GM12875 (cell line): Measurements from ENCODE around the gene CHAT.

Experiments
- H3K4me3 ChIP-seq: one replicate; pipeline ENCODE4 v1.5.1; 2011; ENCODE audit warnings: low read depth, low read length, control low read depth
- TF ChIP-seq, protein P1 (sequence below): IDR thresholded peaks from 2 replicates; pipeline ENCODE4 v1.5.1; 2011; ENCODE audit warnings: low read depth, mild to moderate bottlenecking, control low read depth, inconsistent platforms, low read length, moderate library complexity, borderline replicate concordance; ENCODE audit not compliant: insufficient read depth

CHAT gene

DNA sequence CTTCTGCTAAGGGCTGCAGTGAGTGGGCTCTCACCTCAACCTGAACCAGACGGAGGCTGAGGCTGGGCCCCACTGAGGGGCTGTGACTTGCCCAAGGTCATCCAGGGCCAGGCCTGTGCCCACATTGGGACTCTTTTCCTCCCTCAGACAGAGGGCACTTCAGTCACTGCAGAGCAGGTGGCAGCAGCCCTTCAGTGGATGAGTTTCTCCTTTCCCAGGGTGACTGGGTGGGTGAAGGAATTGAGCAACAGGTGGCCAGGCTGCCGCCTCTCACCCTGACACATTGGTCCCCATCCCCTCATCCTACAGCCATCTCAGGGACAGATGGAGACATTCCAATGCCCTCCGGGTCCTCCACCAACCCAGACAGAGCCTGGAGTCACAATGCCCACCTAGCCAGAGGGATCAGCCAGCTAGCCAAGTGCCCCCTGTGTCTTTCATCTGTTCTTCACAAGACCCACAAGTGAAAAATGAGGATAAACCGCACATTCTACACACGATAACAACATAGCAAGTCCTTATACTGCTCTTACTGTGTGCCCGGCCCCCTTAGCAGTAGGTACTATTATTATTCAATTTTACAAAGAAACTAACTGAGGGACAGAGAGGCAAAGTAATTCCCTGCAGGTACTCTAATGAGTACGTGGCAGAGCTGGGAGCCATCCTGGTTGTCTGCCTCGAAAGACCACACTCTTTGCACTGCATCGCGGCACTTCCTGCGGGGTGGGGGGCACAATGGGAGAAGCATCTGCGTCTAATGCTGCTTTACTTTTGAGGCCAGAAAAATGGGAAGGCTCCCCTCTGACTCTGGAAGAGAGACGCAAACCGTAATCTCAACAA, 5.5 kb upstream of the CHAT start:
- H3K4me3 ChIP-seq, result no peak overlapping the region
- TF ChIP-seq, protein P1, sequence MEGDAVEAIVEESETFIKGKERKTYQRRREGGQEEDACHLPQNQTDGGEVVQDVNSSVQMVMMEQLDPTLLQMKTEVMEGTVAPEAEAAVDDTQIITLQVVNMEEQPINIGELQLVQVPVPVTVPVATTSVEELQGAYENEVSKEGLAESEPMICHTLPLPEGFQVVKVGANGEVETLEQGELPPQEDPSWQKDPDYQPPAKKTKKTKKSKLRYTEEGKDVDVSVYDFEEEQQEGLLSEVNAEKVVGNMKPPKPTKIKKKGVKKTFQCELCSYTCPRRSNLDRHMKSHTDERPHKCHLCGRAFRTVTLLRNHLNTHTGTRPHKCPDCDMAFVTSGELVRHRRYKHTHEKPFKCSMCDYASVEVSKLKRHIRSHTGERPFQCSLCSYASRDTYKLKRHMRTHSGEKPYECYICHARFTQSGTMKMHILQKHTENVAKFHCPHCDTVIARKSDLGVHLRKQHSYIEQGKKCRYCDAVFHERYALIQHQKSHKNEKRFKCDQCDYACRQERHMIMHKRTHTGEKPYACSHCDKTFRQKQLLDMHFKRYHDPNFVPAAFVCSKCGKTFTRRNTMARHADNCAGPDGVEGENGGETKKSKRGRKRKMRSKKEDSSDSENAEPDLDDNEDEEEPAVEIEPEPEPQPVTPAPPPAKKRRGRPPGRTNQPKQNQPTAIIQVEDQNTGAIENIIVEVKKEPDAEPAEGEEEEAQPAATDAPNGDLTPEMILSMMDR, result no peak

DNA sequence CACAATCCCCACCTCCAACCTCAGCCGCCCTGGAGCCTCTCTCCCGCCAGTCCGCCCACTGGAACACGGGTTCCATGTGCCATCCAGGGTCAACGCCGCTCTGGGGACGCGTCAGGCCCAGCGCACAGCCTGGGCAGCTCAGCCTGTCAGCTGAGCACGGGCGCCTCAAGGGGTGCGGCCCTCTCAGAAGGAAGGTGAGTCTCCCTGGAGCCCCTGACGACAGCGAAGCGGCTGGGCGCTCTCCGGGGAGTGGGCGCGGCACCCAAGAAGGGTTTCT, 4.9 kb upstream of the CHAT start:
- H3K4me3 ChIP-seq, result no peak overlapping the region
- TF ChIP-seq, protein P1, result no peak

DNA sequence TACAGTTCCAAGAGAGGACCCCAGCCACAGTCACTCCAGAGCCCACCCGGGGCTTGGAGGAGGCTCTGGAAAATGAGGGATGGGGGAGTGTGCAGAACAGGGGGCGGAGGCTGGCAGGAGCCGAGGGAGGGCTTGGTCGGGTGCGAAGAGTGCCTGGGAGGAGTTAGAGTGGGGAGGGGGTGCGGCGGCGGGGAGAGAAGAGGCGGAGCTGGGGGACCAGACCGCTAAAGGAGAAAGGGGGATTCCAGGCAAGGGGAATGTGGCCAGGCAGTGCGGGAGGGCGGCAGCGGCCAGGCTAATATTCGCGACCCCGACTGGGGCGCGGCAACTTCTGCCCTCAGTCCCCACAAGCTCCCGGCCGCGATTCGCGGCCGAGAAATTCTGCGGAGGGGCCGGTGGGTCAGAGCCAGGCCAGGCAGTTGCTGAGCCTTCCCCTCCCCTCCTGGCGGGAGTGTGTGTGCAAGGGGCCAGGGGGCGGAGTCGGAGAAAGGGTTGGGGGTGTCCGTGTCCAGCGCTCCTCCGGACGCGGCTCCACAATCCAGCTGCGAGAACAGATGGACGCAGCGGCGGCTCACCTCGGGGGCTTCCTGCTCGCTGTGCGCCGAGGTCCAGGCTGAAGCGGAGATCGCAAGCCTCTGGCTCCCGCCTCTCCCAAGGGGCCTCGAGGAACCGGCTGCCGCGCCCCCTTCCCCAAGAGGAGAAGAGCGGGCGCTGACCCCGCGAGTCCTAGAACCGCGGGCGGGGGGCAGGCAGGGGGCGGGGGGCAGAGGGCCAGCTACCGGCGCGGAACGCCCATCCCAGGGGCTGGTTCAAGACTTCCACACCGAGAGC, 4.3 kb upstream of the CHAT start:
- no peak overlapping the region for H3K4me3 ChIP-seq
- TF ChIP-seq, protein P1, result no peak

DNA sequence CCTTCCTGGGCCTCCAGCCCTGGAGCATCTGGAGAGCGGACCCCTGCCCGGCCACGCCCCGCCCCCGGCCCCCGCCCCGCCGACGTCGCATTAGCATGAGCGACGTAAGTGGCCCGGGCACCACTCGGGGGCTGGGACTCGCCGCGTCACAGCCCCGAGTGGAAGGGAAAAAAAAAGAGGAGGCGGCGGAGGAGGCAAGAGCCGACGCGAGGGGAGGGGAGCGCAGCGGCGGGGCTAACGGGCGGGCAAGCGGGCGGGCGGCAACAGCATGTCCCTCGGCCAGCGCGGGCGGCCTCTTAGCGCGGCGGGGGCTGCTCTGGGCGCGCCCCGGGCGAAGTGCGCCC, 3.8 kb upstream of the CHAT start, which contains the start of gene SLC18A3:
Gene SLC18A3, plus strand, starts transcription at position 197 of the 344 bp plus-strand sequence. CDS start 431 bp downstream, outside the sequence.
- TF ChIP-seq, protein P1, result no peak

DNA sequence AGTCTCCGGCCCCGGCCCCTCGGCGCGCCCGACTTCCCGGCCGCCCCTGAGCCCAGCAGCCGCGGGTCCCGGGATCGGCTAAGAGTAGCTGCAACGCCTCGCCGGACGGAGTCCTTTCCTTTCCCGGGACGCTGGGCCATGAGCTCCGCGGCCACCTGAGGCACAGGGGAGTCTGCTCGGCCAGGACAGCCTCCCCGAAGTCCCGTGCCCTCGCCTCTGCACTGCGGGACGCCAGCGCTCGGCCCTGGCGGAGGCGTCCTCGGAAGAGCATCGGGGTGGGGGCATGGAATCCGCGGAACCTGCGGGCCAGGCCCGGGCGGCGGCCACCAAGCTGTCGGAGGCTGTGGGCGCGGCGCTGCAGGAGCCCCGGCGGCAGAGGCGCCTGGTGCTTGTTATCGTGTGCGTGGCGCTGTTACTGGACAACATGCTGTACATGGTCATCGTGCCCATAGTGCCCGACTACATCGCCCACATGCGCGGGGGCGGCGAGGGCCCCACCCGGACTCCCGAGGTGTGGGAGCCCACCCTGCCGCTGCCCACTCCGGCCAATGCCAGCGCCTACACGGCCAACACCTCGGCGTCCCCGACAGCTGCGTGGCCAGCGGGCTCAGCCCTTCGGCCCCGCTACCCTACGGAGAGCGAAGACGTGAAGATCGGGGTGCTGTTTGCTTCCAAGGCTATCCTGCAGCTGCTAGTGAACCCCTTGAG, 3.2 kb upstream of the CHAT start:
- TF ChIP-seq, protein P1, result no peak
- no peak overlapping the region for H3K4me3 ChIP-seq

More for the DNA sequence above, 3.8 kb upstream of the CHAT start, which contains the start of gene SLC18A3:
- no peak within 1 kb of the TSS for H3K4me3 ChIP-seq

DNA sequence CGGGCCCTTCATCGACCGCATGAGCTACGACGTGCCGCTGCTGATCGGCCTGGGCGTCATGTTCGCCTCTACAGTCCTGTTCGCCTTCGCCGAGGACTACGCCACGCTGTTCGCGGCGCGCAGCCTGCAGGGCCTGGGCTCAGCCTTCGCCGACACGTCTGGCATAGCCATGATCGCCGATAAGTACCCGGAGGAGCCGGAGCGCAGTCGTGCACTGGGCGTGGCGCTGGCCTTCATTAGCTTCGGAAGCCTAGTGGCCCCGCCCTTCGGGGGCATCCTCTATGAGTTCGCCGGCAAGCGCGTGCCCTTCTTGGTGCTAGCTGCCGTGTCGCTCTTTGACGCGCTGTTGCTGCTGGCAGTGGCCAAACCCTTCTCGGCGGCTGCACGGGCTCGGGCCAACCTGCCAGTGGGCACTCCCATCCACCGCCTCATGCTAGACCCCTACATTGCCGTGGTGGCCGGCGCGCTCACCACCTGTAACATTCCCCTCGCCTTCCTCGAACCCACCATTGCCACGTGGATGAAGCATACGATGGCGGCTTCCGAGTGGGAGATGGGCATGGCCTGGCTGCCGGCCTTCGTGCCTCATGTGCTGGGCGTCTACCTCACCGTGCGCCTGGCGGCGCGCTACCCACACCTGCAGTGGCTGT, 2.5 kb upstream of the CHAT start:
- no peak overlapping the region for H3K4me3 ChIP-seq
- TF ChIP-seq, protein P1, result no peak
